Stimulated activated CD8-positive, alpha-beta memory T cell treated with anti-CD3 and anti-CD28 coated beads, Interleukin-15, amount 100 ng/mL, for 4 hours (primary cell): ENCODE data around the gene CLEC2B.
A peak's percentile ranks its signal among the peaks of the same experiment; 100 is the strongest.
"Not testable (repeated sequence)": the region's sequence is repeated elsewhere in the genome, so short reads cannot be mapped to it uniquely, and the experiment has no call there.

Source experiments
- DNase-seq, 2 donors: peaks; one replicate each; pipeline ENCODE4 v3.0.0-alpha.2; 2020; ENCODE audit warnings: low read depth in 2 of 2

CLEC2B gene

DNA sequence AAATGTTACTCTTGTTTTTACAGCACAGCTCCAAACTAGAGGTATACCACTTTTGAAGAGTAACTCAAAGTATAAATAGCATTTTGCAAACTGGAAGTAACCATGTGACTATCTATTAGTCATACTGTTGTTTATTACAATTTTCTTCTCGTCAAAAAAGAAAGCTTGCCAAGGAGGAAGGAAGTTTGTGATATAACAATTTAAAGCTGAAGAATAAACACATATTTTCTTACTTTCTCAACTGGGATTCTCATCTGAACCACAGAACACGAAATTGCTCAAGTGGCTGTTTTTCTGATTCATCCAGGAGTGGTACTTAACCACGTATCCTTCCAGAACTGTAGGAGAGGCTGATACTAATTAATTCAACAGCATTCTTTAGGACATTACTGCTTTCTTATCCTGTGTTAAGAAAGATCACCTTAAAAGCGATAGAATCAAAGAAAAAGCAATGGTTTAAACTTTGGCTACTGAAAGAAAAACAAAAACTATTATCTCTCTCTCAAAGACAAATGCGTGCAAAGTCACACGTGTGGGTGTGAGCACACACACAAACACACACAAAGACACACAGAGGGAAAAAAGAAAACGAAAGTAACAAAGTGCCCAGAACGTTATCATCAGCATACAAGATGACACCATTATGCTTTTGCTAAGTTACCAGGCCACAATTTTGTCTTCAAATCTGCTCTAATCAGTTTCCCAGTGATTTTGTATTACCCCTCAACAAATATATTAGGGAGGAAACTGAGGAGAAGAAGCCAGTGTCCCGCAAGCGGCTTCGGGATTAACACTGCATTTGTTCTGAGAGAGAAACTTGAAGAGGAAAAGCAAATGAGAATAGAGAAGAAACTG, at the start of gene CLEC2B:
CLEC2B (minus strand) TSS at position 48 of the 855 bp plus-strand sequence.
- DNase-seq, result no peak

DNA sequence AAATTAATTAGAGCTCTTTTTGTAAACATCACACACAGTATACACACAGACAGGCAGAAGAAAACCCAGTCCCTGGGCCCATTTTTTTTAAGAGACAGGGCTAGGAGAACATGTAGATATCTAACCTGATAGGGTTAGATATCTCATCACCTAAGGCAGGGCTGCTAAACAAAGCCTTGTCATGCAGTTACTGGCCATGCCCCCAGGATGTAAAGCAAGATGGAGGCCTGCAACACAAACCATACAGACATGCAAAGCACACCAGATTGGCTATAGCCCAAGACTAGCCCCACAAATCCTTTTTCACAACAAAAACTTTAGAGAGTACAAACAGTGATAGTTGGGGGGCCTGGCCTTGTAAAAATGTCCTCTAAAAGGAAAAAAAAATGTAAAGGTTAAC, 42.6 kb upstream of the CLEC2B start:
- DNase-seq, result no peak

DNA sequence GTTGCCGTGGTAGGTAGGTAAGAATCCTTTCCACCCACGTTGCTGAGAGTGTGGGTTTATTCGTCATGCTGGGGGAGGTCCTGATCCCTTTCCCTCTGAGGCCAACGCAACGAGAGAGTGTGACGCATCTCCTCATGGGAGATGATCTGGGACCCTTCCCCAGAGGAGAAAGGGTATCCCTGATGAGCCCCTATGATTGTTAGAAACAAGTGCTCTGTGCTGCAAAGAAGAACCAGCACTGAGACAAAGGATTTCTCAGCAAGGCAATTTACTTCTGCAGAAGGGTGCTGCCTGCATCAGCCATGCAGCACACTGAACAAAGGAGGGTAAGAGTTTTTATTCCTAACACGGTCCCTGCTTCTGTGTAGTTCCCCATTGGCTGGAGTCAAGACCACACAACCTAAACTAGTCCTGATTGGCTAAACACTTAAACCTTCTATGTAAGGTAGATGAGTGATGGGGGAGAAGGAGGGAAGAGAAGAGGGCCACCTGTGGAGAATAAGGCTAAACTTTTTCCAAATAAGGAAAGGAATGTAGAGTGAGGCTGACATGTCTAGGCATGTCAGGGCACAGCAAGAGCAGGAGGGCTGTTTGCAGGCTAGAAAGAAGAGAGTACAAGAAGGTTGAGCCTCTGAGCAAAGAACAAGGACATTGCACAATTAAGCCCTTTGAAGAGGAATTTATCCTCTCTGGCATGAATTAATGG, 41.7 kb upstream of the CLEC2B start:
- no peak for DNase-seq

DNA sequence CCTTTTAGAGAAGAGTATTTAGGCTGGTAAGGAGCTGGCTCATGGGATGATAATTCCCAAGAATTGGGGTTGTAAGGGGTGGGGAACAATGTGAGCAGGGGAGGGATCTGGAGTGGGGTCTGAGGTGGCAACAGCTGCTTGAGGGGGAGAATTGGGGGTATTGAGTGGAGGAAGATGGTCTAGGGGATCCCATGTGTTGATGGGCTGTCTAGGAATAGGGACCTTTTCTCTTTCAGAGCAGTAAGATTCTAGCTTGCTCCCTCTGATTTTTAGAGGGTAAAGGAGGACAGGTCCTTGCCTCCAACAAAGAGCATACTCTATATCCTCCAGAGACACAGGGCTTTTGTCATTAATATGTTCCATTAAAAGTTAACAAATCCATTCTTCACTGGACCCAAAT, 40.6 kb upstream of the CLEC2B start:
- no peak for DNase-seq

DNA sequence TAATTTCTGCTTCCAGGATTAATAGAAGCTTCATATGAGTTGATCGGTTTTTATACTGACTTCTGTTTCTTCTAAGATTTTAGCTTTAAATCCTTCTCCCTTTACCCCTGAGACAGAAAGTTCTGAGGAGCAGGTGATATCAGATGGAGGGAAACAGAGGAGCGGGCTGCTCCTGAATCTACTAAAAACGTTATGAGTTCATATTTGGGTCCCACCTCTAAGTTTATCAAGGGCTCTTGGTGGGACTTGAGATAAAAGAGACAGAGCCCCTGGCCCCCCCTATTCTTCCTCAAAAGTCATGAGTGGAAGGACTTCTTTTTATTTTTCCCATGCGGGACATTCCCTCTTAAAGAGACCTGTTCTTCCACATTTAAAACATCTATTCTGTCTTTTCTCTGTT, 39.2 kb upstream of the CLEC2B start:
- DNase-seq, result no peak

DNA sequence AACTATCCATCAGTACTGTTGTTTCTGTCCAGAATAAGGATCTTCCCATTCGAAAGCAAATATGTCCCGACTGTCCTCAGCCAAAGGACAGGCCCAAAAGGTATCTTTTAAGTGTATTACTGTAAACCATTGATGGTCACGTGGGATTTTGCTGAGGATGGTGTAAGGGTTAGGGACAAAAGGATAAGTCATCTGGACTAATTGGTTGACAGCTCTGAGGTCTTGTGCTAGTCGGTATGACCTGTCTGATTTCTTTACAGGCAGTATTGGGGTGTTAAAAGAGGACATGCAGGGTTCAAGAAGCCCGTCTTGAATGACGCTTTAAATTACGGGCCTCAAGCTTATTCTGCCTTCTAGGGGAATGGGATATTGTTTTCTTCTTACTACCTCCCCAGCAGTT, 38.6 kb upstream of the CLEC2B start:
- no peak for DNase-seq

DNA sequence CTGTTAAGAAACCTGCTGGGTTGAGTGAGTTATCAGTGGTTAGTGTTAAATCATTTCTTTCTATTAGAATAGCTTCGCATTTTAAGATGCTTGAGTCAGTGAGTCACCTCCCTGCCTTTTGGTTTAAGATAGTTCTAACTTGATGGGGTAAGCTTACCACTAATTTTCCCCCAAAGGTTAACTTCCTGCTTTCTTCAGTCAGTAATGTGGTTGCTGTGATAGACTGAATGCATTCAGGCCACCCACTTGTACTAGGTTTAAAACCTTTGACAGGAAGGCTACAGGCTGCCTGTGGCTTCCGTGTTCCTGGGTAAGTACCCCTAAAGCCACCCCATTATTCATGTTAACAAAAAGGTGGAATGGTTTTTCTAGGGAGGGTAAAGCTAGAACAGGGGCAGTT, 37.7 kb upstream of the CLEC2B start:
- DNase-seq, result peak in 1 of 2 donors; percentile 27

DNA sequence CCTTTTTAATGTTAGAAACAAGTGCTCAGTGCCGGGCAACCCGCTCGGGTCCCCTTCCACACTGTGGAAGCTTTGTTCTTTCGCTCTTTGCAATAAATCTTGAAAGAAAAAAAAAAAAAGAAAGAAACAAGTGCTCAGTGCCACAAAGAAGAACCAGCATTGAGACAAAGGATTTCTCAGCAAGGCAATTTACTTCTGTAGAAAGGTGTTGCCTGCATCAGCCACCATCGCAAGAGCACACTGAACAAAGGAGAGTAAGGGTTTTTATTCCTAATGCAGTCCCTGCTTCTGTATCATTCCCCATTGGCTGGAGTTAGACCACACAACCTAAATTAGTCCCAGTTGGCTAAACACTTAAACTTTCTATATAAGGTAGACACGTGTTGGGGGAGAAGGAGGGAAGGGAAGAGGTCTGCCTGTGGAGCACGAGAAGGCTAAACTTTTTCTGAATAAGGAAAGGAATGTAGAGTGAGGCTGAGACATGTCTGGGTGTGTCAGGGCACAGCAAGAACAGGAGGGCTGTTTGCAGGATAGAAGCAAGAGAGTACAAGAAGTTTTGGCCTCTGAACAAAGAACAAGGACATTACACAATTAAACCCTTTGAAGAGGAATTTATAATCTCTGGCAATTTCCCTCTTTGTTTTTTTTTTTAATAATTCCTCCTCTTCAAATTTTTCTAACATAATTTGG, 33.5 kb upstream of the CLEC2B start:
- no peak for DNase-seq

DNA sequence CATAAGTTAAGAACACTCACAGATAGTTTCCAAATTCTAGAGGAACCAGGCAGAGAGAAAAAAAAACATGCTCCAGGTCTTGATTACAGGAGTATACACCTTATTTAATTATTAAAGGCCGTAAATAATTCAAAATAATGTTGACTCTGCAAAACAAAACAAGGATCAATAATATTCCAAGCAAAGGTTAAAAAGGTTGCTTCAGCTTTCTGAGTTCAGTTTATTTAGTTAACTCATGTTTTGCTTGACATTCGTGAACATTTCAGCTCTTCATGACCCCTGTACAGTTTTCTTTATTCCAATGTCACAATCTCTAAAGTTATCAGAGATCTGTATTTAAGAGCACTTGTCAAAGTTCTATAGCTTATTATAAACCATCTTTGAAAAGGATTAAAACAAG, 31.8 kb upstream of the CLEC2B start:
- DNase-seq, result no peak

DNA sequence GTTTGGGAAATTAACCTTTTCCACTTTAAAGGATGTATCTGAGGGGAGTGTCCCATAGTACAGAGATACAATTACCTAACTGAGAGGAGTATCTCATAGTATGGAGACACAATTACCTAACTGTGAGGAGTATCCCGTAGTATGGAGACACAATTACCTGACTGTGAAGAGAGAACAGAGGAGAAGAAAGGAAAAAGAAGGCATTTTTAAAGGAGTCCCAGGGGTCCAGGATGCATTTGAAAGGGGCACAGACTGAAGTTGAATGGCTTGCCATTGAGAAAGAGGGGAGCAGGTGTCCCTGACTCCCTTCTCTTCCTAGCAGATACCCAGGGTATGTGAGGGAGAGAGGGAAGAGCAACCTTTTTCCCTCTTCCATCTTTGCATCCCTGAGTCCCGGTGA, 30.1 kb upstream of the CLEC2B start:
- DNase-seq, result no peak

DNA sequence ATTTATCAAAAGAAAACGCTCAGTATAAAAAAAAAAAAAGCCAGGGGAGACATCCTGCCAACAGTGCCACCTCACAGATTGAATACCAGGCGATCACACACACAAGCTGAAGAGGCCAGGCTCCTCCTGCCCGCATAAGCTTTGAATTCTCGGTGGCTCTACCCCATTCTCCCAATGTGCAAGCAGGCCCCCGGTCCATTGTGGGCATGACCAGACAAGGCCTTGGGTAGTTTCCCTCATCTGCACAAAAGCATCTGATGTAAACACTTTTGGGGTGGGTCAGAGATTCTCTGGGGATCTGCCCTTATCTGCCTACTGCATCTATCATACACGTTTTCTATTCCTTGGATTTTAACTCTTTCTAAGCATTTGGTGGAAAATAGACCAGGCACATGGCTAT, 28.4 kb upstream of the CLEC2B start:
- no peak for DNase-seq

DNA sequence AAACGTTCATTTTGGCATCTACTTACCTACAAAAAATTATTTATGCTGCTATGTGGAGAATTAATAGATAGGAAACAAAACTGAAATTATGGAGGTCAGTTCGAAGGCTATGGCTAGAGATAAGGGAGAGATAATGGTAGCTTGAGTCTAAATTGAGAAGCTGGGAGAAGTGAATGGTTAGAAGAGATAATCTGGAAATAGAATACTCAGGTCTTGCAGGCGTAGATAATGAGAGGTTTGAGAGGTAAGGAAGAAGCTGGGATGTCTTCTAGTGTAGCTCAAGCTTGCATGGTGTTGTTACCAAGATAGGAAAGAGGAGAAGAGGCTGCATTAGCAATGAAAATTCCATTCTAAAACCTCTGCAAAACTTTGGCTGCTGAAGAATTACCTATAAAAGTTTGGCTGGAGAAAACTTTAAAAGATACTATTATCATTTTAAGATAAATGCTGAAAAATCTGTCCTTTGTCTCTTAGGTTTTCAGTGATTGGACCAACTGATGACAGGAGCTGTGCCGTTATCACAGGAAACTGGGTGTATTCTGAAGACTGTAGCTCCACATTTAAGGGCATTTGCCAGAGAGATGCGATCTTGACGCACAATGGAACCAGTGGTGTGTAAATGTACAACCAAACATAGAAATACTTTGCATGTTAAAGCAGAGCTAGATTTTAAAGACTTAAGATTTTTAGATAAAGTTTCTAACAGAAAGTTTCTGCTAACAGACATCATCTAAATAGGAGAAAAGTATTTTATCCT, 26.2 kb upstream of the CLEC2B start:
- DNase-seq, result no peak

DNA sequence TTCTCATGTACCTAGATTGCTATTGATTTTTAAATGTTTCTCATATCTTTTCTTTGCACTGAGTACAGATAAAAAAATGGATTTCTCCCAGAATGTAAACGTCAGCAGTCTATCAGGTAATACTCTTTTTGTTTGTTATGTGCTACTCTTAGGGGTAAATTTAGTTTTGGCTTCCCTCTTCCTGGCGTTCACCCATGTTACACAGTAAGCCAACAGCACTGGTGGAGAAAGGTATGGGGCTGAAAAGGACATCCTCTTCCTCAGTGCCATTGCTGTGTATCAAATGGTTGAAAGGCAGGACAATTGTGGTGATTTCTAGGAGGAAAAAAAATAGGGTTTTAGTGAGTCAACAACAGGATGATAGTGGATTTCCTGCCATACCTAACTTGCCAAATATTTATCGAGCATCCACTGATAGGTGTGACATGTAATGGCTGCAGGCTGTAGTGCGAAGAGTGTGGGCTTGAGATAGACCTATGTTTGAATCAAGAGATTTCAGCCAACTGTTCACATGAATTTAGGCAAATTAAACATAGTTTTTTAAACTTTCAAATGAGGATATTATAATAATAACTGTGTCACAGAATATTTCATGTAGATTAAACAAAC, 19.6 kb upstream of the CLEC2B start:
- no peak for DNase-seq

DNA sequence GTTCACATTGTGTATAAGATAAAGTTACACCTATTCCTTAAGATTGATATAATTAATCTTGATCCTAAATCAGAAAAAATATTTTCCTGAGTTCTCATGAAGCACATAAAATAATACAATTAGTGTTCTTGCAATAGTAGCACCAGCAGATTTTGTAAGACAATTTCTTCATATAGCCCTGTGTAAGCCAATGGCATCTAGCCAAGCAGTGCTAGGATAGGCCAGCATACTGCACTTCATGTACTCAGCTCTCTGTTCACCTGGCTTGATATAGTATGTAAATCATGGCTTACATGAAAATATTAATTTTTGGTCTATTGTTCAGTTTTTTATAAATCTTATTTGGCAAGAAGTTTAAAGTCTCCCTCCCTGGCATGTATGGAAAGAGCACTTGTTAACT, 14.0 kb upstream of the CLEC2B start:
- DNase-seq, result no peak

DNA sequence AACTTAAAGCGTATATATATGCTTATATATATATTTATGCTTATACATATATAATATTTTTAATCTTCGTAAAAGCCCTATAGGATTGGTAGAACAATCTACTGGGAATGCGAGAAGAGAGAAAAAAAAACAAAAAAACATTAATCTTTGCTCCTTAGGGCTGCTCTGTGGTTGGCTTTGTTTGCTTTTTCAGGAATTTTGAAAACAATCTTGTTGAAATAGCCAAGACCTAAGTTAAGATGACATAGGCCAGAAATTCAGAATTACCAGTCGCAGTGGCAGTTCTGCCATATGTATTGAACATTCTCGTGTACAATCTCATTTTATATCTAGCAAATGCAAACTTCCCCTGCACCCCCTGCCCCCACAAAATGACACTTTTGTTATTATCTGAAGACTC, 12.8 kb upstream of the CLEC2B start:
- no peak for DNase-seq

DNA sequence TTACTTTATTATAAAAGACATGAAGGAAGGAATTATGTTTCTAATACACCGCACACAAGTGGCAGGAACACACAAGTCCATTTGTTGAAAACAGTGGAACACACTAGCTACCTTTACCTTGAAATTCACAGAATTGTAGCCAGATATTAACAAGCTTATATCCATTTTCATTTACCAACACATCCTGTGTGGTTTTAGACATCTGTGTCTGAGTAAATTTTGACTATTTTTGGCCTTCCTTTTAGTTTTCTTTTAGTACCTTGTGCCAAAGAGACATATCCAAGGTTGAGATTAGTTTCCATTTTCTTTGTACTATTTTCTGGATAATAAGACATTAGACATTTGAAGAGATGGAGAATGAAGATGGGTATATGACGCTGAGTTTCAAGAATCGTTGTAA, 12.1 kb upstream of the CLEC2B start, which contains the start of gene KLRF2:
KLRF2 (plus strand) TSS at position 244 of the 400 bp plus-strand sequence; CDS start at position 351, 107 bp downstream.
- no peak for DNase-seq

DNA sequence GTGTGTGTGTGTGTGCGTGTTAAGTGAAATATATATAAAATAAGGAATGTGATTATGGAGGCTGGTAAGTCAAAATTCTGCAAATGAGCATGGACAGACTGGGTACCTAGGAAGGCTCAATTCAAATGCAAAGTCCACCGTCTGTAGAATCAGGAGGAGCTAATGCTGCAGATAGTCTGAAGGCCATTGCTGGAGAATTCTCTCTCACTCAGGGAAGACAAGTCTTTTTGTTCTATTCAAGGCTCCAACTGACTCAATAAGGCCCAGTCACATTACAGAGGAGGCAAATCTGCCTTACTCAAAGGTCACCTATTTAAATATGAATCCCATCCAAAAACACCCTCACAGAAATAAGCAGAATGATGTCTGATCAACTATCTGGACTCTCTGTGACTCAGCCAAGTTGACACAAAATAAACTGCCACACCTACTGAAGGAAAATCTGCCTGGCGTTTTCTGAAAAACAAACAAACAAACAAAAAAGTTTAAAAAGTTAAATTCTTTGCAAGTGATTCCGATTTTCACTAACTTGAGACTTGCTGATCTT, 11.5 kb upstream of the CLEC2B start:
- DNase-seq, result no peak

DNA sequence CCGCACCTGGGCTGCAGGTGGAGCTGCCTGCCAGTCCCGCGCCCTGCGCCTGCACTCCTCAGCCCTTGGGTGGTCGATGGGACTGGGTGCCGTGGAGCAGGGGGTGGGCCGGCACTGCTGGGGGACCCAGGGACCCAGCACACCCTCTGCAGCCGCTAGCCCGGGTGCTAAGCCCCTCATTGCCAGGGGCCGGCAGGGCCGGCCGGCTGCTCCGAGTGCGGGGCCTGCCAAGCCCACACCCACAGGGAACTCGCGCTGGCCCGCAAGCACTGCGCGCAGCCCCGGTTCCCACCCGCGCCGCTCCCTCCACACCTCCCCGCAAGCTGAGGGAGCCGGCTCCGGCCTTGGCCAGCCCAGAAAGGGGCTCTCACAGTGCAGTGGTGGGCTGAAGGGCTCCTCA, 7.0 kb upstream of the CLEC2B start:
- DNase-seq, result not testable (repeated sequence)

DNA sequence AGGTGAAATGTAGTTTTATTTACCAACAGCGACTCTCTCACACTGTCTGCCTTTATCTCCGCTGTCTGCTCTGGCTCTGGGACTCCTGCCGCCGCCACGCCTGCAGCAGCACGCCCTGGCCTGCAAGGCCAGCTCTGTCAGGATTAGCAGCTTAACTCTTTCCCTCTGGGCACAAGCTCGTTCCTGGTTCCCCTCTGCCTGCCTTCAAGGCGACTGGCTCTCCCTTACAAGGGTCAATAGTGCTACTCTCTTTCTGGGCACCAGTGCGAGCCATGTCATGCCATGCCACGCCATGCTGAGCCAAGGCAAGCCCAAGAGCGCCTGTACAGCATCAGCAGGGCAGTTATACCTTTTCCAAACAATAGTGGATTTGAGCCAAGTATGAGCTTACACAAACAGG, 3.6 kb upstream of the CLEC2B start:
- no peak for DNase-seq

DNA sequence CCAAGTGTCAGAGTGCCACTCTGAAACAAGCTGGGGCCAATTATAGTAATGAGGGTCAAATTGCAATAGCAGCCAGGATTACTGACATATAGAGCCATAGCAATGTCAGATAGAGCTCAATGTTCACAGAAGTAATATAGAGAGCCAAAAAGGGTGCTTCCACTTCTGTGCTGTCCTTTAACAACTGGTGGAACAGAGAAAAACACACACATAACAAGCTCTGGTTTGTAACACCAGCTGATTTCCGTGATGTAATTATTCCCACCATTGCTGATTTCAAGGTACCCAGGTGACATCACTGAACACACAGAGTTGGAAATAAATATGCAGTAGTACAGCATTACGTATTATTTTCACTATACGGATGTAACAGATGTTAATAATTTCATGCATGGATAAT, 3.0 kb upstream of the CLEC2B start:
- no peak for DNase-seq

DNA sequence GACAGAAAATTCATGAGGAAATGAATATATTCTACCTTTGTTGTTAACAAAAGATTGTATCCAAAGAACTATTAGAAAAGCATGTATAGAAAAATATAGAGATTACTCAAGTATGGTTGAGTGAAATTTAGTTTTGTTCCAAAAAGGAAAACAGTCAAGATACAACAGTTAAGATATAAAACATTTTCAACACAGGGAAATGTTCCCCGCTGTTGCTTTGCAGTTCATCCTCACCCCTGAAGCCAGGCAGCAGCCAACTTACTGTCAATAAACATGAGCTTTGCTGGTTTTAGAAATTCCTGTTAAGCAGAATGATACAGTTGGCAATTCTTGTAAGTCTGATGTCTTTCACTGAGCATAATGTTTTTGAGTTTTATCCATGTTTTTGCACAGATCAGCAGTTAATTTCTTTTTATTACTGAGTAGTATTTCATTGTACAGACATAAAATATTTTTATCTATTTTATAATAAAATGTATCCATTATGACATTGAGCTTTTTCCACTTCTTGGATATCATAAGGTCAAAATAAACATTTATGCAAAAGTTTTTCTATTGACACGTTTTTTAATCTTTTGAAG, 1.2 kb upstream of the CLEC2B start:
- DNase-seq, result no peak
